NCI-H345 treated with DMSO at 0.1 percent for 48 hours (cell line): ENCODE measurements around the gene FAM216B.
"Not testable (repeated sequence)": the region's sequence is repeated elsewhere in the genome, so short reads cannot be mapped to it uniquely, and the experiment has no call there.

ENCODE experiments used
- DNase-seq: peaks from one replicate; lab custom pipeline; 2025; ENCODE audit not compliant: unreplicated experiment; lab: John Stamatoyannopoulos, UW

Gene FAM216B

DNA sequence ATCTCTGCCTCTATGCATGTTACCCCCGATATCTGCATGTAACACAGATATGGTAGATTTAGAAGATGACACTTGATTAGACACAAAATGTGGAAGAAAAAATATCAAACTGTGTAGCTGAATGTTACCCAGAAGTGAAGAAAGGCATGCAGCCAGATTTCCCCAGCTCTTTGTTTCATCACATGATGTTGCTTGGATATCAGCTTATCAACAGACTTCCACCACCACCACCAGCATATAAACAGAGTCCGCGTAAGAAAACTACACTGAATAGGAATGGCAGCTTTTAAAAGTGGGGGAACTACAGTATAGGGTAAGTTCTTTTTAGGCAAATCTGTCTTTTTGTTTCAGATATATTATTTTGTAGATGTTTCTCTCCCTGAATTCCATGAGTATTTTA is at the start of gene FAM216B:
Gene FAM216B, plus strand, starts transcription at position 233 of the 400 bp plus-strand sequence. CDS start 2,484 bp downstream, outside the sequence.
- no peak for DNase-seq

DNA sequence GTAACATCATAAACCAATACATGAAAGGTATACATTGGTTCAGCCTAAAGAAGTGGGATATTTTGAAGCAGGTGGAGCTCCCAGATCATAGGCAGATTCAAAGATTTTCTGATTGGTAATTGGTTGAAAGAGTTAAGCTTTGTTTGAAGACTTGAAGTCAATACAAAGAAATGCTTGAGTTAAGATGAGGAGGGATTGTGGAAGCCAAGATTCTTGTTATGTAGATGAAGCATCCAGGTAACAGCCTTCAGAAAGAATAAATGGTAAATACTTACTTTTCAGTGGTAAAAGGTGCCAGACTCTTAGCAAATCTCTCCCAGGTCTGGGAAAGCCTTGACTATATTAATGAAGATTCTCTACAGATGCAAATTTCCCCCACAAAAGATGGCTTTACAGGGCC is 49.3 kb upstream of the FAM216B start:
- DNase-seq: no peak

DNA sequence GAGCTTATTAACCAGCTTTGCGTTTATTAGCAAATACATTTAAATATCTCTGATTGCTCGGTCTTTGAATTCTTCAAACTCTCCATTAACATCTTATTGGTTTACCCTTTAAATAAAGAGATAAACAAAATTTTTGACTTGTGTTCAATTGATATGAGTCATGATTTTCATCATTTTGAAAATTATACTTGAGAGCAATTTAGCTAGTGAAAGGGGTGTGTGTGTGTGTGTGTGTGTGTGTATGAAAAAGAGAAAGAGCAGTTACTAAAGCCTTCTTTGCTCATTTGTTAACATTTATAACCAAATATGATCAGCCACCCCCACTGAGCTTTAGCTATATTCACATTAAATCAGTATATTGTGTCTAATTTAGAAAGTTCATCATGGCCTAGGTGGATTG is 48.3 kb upstream of the FAM216B start:
- no peak for DNase-seq

DNA sequence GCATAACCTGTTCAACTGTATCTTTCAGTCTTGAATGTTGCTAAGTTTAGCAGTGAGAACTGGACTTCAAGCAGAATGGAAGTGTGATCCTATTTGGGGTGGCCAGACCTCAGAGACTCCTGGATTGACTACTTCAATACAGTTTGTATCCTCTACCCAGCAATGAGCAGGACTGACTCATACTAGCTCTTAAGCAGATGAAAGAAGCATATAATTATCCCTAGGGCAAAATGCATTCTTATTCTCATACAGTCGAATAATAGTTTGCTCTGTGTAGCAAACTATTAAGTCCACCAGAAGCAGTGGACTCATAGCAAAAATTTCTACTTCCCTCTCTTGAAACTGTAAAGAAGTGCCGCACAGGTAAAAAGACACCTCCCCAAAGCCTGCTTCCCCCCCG is 46.4 kb upstream of the FAM216B start:
- no peak for DNase-seq

DNA sequence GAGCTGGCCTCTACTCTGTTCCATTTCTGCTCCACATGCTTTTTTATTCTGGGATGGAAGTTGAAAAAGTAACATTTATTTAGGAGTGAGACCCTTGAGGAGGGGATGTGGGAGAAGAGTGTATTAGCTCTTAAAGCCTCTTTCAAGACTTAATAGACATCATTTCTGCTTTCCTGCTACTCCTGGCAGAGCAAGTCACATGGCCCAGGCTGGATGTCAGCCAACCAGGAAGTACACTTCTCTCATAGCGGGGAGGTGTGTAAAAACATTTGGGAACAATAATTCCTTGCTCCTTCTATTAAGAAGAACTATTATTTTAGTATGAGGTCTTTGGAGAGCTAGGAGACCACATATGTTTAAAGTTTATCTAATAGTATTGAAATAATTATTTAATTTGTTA is 40.6 kb upstream of the FAM216B start:
- DNase-seq: no peak

DNA sequence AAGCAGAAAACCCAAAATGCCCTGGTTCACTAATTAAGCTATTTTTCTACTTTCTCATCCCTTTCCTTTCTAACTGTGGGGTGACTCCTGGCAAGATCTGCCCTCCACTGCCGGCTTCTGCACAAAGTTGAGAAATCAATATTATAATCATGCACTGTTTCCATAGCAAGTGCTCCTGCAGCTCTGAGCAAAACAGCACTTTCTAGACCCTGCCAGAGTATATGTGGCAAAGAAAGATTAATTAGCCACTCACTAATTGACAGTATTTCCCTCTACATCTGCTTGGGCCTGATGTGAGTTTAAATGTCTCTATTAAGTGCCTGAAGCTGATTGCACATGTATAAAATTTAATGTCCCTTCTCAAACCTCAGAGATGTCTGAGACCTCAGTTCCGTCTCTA is 39.5 kb upstream of the FAM216B start:
- no peak for DNase-seq

DNA sequence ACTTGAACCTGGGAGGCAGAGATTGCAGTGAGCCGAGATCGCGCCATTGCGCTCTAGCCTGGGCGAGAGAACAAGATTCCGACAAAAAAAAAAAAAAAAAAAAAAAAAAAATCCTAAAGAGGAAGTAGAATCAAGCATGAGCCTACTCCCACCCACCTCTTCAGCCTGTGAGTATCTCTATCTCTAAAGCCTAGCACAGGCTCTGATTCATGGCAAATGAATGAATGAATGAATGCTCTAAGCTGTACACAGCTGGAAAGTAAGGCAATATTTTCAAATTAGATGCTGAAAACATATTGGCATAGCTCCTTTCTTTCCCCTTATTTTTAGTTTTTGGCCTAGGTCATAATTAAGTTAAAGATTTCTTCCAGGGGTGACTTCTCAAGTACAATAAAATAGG is 35.7 kb upstream of the FAM216B start:
- no peak for DNase-seq

DNA sequence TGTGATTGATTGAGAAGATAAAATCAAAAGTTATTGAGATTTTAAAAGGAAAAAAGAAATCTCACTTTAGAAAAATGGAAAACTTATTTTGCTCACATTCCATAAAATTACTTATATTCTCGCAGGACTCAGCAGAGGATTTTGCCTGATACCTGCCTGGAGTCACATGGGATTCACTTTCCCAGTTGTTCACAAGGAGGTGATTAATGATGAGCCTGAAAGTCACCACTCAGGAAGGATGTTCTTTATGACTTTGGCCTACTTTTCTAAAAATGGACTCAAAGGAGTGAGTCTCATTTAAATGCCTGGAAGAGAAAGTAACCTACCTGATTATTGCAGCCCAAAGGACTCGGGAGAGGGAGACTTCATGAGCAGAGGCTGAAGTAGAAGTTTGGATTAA is 34.5 kb upstream of the FAM216B start:
- no peak for DNase-seq

DNA sequence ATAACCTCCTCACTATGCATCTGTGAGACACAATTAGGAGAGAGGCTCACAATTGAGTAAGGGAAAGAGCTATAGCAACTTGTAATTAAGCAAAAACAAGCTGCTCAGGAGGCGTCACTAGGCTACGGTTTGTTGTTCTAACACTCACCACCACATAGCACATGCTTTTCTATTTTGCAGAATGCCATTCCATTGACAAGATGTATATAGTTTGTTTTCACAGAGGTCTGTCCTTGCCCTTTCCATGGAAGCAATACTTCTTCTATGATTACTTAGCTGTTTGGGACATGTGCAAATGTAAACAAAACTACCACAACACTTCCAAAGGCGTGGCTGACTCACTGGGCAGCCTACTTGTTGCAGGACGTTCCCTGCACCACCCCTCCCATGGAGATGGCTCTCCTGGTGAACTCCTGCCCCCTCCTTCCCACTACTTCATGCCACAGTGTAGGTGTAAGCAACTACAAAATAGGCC is 33.9 kb upstream of the FAM216B start:
- DNase-seq: no peak

DNA sequence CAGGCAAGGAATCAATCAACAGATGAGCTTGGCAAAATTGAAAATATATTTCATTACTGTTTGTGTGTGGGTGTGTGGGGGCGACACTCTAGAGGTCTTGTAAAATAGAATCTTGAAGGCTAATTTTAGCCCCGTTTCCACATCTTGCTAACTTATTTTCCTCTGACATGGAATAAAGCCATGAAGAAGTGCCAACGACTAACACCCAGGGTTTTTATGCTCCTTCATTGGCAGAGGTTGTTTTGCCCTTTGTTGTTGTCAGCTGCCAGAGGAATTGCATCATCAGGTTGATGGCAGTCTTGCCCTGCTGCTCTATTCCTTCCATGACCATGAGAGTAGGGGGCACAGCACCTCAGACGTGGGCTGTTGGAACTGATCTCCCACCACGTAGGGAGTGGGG is 30.6 kb upstream of the FAM216B start:
- DNase-seq: no peak

DNA sequence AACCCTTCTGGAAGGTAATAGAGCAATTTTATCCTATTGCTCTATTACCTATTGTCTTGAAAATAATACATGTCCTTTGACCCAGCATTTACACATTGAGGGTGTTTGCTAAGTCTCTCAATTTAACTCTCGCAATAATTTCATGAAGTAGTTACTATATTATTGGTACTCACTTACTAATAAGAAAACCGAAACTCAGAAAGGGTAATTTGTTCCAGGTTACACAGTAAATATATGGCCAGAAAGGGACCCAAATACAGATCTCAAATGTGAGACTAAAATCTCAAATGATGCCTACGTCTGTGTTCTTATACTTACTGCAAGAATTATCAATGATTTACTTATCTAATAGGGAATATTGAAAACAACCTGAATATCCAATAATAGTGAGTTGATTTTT is 29.7 kb upstream of the FAM216B start:
- no peak for DNase-seq

DNA sequence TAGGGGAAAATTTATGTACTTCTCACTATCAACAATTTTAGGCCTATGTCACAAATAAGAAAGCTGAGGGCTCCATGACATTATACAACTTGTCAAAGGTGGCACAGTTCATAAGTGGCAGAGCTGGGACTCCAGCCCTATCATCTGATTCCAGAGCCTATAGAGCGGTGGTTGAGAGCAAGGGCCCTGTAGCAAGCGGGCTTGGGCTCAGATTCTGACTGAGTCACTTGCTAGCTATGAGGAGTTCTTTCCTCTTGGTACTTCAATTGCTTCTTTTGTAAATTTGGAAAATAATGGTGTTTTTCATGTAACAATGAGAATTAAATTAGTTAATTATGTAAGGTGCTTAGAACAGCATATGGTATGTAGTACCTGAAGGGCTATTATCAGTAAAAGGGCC is 28.7 kb upstream of the FAM216B start:
- DNase-seq: no peak

DNA sequence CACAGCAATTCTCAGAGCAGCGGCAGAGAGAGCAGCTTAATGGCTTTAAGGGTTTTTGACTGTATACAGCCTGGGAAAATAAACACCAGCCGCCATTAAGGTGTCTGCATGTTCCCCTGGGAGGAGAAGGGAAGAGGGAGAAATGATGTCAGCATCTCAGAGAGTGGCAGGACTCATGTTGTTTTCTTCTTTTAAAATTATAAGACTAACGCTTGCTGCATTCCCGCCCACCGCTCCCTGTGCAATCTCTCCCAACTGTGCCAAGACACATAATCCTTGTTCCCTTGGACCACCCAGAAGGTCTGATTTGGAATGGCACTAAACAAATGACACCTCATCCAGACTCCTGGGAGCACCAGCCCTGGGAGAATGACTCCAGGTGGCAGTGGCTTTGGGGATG is 27.7 kb upstream of the FAM216B start:
- DNase-seq: no peak

DNA sequence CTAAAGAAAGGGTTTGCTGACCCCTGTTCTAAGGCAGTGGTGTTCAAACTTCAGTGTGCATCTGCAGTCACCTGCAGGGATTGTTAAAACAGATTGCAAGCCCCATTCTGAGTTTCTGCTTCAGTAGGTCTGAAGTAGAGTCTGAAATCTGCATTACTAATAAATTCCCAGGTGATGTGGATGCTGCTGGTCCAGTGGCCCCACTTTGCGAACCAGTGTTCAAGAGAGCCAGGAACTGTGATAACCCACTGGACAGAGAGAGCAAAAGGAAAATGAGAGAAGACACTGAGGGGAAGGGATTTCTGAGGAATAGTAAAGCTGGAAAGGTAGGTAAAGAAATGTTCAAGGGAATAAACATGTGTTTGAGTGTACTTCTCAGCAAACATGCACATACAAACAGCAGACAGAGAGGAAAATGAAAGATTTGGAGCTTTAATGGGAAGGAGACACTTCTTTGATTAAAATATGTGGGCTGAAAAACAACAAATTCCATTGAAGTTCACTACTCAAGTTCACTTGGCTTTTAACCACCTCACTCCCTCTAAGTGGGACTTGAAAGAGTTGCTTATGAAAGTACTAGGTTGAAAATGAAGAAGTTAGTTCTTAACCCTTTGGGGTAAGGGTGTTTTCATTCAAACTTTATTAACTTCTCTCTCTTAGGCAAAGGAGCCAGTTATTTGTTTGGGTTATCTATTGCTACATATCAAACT is 26.4 kb upstream of the FAM216B start:
- no peak for DNase-seq

DNA sequence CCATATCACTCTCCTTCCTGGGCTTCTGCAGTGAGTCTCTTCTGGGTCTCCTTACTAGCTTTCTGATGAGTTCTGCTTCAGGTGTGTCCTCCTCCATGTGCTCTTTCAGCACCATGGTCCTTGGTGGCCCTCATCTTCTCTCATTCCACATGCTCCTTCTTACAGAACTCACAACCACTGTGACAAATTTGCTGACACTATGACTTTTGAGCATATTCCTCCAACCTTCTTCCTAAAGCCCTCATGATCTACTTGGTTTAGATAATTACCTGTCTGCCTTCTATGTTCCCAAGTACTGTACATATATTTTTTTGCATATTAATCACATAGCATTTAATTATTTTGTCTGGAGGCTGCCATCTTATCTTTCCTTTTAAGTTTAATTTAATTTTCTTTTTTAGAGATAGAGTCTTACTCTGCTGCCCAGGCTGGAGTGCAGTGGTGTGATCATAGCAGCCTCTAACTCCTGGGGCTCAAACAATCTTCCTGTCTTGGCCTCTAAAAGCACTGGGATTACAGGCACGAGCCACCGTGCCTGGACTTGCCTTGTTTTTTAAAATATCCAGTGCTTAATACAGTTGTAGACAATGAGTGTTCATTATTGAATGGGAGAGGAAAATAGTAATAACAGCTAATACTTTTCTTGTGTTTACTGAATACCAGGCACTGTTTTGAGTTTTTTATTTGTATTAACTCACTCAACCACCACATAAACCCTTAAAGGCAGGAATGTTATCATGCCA is 23.5 kb upstream of the FAM216B start:
- DNase-seq: no peak

DNA sequence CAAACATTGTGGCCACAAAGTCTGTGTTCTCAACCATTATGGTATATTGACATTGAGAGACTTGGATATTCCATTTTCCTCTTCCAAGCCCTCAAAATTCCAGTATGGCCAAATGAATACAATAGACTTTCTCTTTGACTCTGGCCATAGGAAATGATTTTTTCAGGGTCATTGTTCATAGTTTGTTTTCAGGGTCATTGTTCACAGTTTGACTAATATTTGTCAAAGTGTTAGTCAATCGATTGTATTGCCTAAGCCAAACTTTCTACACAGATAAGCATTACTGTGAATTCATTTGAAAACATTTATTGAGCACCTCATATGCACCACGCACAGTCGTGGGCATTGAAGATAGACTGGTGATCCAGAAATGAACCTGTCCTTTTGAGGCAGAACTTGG is 22.9 kb upstream of the FAM216B start:
- DNase-seq: no peak

DNA sequence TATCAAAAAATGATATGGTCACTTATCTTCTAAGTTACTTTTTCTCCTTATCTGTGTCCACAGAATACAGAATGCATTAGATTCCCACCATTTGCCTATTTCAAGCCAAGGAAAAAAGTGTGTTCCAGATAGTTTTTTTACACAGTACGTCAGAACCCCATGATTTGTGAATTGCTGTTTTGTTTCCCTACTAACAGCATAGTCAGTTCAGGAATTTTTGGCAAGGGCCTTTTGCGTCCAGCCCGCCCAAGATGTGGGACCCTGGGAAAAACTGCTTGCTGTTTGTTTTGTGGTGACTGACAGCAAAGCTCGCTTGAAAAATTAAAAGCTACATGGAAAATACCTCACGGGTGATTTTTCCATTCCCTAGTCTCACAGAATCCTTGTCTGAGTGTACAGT is 20.4 kb upstream of the FAM216B start:
- DNase-seq: no peak

DNA sequence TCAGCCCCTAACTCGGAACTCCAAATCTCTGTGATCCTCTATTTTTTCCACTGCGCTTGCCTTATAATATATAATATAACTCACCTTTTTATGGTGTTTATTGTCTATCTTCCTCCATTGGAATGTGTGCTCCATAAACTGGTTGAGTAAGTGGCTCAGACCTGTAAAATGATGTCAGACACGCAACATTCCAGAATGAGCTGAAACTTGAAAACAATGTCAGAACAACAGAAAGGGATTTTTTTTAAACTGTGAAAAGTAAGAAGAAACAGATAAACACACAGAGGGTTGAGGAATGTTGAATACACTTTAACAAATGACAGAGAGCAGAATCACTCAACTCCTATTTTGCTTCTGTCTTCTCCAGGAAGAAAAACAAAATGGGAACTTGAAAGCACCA is 19.1 kb upstream of the FAM216B start:
- no peak for DNase-seq

DNA sequence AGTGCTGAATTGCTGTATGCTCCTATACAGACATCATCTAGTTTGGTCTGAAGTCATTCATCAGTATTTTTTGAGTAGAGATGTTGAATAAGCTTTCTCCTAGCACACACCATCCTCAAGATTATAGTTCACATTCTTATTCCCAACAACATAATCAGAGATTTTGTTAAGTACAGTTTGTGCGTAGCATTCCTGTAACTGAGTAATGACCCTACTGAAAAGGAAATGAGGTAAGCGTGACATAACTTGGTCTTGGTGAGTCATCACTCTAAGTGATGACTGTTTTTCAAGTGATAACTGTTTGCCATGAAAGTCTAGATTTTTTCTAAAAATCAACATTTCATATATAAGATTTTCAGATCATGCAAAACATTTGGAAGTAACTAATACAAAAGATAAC is 18.5 kb upstream of the FAM216B start:
- no peak for DNase-seq

DNA sequence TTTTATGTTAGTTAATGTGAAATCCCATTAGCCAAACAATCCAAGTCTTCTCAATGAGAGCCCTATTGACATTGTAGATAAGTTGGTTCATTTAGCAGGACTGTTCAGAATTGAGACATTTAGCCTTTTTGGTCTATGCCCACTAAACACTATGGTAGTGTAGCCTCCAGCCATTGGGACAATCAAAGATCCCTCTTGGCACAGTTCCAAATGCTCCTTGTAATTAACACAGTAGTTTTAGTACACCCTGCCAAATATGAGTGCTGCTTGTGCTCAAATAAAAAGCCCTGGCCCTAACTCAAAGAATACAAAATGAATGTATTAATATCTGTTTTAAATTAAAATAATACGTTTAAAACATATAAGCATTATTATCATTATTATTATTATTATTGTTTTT is 15.4 kb upstream of the FAM216B start:
- DNase-seq: peak; percentile 22

DNA sequence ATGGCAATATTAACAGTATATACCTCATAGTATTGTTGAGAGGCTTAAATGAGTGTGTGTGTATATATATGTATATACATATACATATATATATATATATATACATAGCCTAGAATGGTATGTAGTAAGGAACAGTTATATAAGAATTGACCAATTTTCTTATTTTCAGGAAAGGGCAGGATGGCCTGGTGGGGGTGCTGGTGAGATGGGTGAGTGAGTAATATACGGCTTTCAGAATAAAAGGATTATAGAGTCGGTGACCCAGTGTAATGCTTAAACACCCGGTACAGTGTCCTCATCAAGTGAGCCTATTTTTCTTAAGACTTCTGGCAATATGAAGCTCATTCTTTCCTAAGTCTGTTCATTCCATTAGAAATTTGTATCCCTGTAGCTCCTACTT is 11.7 kb upstream of the FAM216B start:
- no peak for DNase-seq

DNA sequence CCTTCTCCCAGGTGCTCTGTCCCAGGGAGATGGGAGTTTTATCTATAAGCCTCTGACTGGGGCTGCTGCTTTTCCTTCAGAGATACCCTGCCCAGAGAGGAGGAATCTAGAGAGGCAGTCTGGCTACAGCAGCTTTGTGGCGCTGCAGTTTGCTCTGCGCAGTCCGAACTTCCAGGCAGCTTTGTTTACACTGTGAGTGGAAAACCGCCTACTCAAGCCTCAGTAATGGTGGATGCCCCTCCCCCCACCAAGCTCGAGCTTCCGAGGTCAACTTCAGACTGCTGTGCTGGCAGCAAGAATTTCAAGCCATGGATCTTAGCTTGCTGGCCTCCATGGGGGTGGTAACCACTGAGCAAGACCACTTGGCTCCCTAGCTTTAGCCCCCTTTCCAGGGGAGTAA is 4.8 kb upstream of the FAM216B start:
- not testable (repeated sequence) for DNase-seq

DNA sequence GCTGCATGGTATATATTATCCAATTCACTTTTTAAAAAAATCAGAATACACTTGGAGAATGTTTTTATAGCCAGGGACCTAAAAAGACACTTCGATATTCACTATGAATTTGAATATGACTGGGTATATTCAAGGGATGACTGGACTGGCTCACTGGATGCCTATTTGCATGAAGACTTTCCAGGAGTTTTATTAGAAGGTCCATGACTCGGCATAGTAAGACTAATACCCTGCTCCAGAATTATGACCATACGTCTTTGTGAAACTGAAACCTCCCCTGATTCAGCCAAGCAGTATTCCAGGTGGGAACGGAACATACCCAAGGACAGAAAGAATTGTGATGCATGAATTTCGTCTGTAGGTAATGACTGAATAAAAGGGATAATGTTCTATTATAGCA is 3.9 kb upstream of the FAM216B start:
- DNase-seq: no peak
